ENCODE data around the gene ARHGEF4.

GRCh38 chr2:130871843-130872740 lies 35.4 kb downstream of the ARHGEF4 start:
- TF ChIP-seq, protein P1, sequence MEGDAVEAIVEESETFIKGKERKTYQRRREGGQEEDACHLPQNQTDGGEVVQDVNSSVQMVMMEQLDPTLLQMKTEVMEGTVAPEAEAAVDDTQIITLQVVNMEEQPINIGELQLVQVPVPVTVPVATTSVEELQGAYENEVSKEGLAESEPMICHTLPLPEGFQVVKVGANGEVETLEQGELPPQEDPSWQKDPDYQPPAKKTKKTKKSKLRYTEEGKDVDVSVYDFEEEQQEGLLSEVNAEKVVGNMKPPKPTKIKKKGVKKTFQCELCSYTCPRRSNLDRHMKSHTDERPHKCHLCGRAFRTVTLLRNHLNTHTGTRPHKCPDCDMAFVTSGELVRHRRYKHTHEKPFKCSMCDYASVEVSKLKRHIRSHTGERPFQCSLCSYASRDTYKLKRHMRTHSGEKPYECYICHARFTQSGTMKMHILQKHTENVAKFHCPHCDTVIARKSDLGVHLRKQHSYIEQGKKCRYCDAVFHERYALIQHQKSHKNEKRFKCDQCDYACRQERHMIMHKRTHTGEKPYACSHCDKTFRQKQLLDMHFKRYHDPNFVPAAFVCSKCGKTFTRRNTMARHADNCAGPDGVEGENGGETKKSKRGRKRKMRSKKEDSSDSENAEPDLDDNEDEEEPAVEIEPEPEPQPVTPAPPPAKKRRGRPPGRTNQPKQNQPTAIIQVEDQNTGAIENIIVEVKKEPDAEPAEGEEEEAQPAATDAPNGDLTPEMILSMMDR (optimal IDR thresholded peaks at IDR 0.05 in 1 of 3, IDR thresholded peaks at IDR 0.05 in 1 of 3, conservative IDR thresholded peaks at IDR 0.05 in 1 of 3; ENCODE audit: extremely low read depth in 1 of 3, insufficient read depth in 2 of 3, low read length in 3 of 3), result no peak
- TF ChIP-seq EZH2 (IDR thresholded peaks at IDR 0.05; ENCODE audit: low read length), result no peak

All from keratinocyte (primary cell).